Stimulated activated CD4-positive, alpha-beta T cell treated with anti-CD3 and anti-CD28 coated beads, Interleukin-1b, Interleukin-23, amount 100 ng/mL, for 1 hour (primary cell): ENCODE results near the gene VAPB.
A peak's percentile ranks its signal among the peaks of the same experiment; 100 is the strongest.

ENCODE experiments used
- DNase-seq, 2 donors: peaks; one replicate each; pipeline ENCODE4 v3.0.0-alpha.2; 2020; ENCODE audit warnings: low read depth in 2 of 2

The VAPB gene

DNA sequence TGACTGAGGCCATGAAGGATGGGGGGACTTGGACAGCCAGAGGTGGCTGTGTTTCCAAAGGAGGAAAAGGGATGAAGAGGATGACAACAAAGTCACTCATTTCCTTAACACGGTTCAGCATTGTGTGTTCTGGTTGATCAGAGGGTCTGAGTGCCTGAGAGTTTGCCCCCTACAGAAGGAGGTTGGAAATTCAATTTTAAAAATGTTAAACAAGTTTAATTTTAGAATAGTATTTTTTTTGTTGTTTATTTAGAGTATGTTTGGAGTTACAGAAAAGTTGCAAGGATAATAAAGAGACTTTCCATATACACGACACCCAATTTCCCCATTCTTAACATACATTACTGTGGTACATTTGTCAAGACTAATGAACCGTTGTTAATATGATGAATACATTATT, 10.3 kb upstream of the VAPB start:
- DNase-seq = no peak

DNA sequence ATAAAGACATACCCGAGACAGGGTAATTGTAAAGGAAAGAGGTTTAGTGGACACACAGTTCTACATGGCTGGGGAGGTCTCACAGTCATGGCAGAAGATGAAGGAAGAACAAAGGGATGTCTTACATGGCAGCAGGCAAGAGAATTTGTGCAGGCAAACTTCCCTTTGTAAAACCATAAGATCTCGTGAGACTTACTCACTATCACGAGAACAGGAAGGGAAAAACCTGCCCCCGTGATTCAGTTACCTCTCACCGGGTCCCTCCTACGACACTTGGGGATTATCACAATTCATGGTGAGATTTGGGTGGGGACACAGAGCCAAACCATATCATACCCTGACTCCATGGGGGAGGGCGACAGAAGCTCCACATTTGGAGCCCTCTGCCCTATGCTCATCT, 7.4 kb upstream of the VAPB start:
- DNase-seq = no peak

DNA sequence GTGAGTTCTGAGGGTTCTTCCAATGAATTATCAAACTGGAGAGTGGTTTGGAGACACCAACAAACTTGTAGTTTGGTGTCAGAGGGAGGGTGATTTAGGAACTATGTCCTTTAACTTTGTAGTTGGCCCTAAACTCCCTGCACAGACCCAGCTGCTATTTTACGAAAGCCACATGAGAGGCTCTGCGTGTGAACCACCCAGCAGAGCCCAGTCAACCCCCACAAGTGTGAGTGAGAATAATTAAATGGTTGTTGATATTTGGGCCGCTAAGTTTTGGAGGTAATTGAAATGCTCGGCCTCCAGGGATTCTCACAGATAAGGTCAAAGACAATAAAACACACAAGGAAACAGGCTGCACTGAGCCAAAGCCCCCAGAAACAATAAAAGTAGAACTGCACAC, 6.9 kb upstream of the VAPB start:
- no peak for DNase-seq

DNA sequence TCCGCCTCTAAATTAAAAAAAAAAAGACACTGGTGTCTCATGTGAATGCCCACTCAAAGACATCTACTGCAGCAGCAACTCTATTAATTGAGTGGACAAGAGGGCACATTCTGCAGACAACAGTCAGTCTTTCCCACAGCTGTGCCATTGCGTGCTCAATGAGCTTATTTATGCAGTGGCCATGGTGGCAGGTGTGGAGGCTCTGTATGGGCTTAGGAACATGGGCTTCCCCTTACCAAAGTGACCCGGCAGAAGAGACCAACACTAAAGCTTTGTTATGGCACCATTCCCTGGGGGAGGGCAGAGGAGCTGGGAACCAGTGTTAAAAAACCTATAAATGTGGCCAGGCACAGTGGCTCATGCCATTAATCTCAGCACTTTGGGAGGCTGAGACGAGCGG, 4.2 kb upstream of the VAPB start:
- DNase-seq = no peak

DNA sequence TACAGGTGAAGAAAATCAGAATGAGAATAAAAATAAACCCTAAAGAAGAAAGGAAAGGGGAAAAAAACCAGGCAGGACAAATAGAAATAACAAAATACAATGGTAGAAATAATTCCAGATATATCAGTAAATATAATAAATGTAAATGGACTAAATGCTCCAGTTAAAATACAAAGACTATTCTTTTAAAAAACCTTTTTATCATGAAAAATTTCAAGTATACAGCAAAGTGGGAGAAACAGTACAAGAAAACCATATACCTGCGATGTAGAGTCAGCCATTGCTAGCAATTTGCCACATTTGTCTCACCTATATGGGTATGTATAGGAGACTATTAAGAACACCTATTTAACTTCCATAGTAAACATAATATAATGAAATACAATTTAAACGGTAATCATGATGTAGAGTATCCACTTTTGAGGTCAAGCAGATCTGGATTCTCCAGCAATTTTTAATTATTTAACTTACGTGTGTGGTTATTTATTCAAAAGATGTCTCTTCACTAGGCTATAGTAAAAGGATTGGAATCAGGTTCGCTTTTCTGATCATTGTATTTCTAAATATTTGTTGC, 914 bp upstream of the VAPB start:
- no peak for DNase-seq

DNA sequence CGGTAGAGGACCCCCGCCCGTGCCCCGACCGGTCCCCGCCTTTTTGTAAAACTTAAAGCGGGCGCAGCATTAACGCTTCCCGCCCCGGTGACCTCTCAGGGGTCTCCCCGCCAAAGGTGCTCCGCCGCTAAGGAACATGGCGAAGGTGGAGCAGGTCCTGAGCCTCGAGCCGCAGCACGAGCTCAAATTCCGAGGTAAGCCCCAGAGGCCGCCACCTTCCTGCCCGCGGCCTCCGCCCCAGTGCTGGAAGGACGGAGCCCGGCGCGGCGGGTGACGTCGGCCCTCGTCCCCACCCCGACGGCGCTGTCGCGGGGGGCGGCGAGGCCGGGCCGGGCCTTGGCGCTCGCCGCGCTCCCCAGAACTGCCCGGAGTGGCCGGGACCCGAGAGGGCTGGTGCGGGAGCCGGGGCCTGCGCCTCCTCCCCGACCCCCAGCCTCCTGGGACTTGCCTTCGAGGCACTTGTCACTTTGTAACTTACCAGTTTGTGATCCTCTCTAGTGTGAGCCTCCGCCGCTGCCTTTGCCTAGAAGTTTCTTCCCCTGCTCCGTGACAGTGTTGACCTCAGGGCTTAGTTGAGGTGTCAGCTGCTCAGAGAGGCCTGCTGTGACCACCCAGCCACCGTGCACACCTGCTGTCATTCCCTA, 417 bp downstream of the VAPB start:
- DNase-seq = peak in 1 of 2 donors; percentile 12

DNA sequence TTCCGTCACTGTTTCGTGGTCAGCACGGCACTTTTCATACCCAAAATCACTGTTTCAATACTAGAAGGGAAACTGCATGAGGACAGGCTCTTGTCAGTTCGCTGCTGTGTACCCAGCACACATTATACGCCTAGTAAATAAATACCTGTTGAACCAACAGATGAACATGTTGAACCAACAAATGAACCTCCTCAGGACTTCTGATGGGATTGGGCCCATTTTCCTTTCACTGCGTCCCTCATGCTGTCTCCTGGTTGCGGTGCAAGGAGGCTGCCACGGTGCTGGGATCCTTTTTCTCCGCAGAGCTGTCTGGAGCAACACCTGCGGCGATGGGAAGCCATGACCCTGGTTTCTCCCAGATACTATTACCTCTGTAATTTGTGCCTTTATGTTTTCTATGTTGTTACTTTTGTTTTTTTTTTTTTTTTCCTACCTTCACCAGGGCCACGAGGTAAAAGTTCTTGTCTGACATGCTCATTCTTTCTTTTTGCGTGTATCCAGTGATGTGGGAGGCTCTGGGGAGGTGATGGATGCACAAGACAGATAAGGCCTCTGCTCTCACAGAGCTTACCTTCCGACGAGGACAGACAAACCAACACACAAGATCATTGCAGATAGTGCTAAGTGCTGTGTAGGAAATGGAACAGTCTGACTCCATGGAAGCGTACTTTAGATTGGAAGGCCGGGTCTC, 1.1 kb downstream of the VAPB start:
- no peak for DNase-seq

DNA sequence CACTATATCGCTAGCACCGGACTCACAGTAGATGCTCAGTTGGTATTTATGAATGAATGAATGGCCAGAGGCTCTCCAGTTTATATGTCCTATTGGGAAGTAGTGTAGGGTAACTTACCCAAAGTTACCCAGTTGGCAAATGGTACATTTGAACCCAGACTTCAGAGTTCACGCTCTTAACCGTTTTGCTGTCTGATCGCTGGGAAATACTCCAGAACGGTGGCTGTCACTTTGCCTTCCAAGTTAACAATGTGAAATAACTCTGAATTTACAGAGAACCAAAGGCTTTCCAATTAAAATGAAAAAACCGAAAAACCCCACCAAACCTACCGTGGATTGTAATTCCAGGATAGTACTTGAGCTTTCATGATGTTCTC, 1.6 kb downstream of the VAPB start:
- DNase-seq = no peak

DNA sequence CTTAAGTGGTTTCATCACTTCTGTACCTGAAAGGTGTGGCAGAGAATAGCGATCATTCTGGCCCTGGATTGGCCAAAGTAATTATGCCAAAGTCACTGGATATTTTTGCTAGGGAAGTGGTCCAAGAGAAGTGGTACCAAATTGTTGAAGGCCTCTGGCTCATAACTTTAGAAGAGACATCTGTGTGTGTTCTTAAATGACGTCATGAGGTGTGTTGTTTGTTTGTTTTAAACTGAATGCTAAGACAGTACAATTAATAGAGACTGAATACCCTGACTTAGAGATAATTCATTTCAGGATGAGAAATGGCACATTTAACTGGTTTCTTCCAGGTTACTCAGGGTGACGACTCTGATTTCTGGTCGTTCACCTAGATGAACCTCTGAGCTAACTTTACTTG, 3.3 kb downstream of the VAPB start:
- DNase-seq = no peak

DNA sequence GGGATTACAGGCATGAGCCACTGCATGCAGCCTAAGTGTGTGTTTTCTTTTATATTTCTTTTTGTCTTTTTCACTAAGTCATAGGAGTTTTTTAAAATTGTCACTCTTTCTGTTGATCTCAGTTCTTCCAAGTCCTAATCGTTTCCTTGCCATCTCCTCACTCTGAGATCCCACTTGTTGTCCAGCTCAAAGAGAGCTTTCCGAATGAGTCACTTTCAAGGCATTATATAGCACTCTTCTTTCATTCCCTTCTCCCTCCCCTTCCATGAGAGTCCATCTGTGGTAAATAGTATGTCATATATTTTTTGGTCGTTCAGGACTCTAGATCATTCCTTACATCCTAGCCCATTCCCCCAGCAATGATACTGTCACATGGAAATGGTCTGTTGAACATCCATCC, 4.3 kb downstream of the VAPB start:
- no peak for DNase-seq

DNA sequence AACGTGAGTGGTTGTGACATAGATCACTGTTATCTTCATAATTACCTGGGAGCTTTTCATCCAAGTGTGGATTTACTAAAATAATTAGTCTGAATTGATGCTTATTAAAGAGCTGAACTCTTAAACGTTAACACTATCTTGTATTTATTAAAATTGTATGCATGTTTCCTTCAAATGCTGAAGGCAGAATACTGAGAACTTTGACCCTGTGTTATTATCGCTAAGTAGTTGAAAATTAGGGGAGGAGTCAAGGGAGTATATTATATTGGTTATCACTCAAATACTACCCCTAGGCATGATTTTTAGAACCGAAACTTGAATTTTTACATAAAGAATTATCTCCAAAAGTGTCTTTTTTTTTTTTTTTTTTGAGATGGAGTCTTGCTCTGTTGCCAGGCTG, 5.8 kb downstream of the VAPB start:
- DNase-seq = no peak

DNA sequence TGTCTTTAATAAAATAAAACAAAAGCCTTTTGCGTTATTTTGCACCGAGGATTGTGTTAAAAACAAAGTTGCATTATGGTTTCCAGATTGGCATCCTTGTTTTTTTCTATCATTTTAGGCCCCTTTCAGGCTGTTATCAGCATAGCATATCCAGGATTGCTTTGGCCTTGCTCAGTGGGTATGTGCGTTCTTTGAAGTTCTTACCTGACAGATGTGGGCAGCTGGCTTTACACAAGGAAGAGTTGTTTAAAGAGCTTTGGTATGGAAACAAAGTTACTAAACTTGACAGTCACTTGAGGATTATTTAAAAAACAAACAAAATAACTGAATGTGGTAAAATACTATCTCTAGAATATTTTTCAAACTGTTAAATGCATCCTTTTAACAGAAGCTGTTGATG, 6.6 kb downstream of the VAPB start:
- no peak for DNase-seq

DNA sequence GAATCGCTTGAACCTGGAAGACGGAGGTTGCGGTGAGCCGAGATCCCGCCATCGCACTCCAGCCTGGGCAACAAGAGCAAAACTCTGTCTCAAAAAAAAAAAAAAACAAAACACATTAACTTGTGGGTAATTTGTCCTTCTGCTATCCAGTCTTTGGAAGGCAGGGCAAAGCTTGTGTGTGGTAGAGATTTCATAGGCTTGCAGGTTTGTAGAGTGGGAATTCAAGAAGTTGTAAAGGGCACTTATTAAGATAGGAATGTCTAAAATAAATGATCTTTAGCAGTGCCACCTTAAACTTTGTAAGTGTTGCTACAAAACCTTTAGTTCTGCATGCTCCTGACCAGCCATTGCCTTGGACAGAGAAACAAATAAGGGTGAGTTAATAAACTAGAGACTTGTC, 8.4 kb downstream of the VAPB start:
- no peak for DNase-seq

DNA sequence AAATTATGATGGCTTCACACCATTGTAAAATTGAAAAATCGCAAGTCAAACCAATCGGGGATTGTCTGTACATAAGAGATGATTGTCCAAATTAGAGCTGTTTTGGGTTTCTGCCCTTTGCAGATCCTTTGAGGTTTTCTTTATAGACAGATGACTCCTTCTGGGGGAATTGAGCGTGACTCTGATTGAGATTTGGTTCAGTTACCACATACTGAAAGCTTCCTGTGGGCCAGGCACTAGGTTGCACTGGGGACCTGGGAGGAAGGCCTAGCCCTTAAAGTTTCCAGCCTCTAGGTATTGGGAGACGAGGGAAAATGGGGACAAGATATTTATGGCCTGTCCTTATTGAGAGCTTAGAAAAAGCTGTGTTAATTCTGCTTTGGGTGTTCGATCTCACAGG, 9.2 kb downstream of the VAPB start:
- no peak for DNase-seq

DNA sequence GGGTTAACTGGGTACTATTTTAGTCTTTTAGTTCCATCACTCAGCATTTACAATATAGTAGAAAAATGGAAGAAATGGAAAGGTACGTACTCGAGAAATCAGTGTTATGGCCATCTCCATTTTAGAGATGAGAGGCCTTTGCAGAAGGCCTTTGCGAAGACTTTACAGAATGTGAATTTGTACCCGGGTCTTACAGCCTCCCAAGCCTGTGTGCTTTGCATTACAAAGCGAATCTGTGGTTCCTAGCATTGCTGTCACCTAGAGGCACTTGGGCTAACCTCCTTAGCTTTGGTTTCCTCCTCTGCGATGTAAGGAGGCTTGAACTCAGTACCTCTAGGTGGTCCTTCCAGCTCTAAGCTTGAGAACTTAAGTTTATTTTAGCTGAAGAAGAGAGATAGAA, 10.9 kb downstream of the VAPB start:
- DNase-seq = no peak

DNA sequence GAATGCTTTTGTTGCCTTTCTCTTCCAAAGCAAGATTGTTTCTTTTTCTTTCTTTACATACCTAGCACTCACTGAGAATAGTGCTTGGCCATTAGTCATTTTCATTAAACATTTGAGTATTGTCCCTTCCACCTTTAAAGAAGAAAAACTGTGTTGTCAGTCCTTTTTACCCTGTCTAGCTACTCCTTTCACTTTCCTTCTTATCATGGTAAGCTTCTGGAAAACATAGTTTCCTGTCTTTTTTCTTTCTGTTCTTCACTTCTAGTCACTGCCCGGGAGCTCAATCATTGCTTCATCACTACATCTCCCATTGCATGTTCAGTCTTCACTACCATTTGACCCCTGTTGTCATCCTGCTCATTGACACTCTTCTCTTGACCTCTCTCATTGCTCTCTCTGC, 12.1 kb downstream of the VAPB start:
- DNase-seq = no peak

DNA sequence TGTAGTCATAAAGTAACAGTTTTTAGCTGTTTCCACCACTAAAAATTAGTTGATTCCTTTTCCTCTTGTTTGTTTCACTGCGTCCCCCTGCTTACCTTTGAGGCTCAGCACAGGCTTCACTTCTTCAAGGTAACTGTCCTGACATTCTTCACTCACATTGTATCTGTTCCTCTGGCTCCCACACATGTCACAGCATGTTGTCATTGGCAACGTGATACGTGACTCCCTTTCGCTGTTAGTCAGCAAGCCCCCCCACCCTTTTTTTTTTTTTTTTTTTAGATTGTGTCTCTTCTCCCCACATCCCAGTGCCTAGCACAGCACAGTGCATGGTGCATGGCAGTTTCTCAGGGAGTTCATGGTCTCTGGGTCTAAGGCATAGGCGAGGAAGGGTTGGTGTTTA, 13.3 kb downstream of the VAPB start:
- DNase-seq = no peak

DNA sequence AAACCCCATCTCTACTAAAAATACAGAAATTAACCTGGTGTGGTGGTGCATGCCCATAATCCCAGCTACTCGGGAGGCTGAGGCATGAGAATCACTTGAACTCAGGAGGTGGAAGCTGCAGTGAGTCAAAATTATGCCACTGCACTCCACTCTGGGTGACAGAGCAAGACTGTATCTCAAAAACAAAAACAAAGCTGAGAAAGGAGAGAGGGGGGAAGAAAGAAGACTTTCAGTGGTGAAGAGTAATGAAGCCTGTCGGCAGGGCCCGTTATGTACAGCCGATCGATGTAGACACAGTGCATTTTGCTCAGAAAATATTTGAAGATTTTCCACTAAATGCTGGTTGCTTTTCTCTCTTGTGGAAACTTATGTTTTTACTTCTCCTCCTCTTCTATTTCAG, 13.8 kb downstream of the VAPB start:
- no peak for DNase-seq

DNA sequence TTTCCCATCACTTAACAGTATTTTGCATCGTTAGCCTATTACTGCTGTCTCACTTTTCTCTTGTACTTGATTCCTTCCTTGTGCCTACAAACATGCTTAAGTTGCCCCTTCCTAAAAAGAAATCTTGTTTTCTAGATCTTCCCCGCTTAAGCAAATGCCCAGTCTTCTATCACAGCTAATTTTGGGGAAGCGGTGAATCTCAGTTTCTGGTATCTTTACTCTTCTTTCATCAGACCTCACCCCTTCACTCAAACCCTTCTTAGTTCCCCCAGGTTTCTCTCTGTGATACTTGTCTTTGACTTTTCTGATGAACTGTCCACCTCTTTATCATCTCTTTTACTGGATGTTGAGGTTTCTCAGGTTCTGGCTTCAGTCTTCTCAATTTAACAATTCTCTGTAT, 14.2 kb downstream of the VAPB start:
- no peak for DNase-seq

DNA sequence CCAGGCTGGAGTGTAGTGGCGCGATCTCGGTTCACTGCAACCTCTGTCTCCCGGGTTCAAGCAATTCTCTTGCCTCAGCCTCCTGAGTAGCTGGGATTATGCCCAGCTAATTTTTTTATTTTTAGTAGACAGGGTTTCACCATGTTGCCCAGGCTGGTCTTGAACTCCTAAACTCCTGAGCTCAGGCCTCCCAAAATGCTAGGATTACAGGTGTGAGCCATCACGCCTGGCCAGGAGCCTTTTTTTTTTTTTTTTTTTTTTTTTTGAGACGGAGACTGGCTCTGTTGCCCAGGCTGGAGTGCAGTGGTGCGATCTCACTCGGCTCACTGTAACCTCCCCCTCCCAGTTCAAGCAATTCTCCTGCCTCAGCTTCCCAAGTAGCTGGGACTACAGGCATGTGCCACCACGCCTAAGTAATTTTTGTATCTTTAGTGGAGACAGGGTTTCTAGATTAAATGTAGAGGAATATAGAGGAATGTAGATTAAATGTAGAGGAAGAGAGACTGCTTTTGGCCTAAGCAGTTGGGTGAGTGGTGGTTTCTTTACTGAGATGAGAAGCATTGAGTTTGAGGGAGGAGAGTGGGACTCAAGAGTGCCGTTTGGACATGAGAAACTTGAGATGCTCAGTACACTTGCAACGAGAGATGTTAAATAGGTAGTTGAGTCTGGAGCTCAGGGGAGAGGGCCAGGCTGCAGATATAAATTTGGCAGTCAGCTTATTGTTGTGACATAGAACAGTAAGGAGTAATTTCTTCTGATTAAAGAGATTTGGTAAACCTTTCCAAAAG, 16.7 kb downstream of the VAPB start:
- no peak for DNase-seq

DNA sequence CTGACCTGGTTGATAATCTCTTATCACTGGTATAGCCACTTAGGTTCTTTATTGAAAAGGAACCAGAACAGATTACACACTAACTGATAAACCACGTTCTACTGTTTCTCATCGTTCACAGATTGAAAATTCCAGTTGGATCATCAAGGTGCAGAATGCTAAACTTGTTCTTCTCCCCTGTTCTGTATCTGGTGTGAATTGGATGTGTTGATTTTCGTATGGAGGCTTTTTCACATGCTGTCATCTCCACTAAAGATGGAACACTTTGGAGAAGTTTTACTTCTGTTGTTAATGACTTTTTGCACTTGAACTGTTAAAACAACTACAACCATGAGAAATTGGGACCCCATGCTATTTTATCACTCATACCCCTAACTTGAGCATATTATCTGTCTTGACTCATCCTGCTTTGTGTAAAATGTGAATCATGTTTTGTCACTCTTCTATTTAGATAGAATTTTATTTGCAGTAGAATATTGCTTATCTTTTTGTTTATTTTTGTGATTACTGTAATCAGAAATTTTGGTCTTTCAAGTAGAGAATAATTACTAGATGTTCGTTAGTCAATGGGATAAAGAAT, 17.5 kb downstream of the VAPB start:
- no peak for DNase-seq

DNA sequence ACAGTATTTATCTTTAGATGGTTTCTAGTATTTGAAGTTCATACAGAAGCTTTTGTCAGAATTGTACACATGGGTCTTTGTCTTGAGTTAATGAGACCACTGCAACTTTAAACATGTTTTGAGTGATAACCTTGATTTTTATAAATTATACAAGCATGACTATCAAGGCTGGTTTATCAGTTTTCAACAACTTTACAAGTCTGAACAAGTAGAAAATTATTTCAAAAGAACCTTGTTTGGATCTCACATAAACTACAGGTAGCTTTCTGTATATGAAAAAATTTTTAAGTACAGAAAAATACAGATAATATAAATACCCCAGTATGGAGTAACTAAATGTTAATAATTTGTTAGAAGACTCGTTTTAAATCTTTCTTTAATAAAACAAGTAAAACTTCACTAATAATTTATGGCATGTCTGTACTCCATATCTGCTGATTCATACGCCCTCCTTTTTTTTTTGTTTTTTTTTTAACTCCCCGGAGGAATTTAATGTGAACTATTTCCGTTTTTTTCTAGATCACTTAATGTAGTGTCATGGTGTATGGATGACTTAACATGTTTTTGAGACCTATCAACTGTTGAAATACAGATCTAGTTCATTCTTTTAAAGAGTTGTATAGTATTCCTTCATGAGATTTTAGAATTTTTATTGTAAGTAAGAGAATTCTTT, 18.3 kb downstream of the VAPB start:
- no peak for DNase-seq
